ENCODE results near the gene ROR1. TPM values are rescaled to one million over a fixed set of nuclear protein-coding genes. Genes with fewer than 3 reads are reported as not detected.

The ROR1 gene
- total RNA-seq, 1 donor: 52.5 TPM

DNA sequence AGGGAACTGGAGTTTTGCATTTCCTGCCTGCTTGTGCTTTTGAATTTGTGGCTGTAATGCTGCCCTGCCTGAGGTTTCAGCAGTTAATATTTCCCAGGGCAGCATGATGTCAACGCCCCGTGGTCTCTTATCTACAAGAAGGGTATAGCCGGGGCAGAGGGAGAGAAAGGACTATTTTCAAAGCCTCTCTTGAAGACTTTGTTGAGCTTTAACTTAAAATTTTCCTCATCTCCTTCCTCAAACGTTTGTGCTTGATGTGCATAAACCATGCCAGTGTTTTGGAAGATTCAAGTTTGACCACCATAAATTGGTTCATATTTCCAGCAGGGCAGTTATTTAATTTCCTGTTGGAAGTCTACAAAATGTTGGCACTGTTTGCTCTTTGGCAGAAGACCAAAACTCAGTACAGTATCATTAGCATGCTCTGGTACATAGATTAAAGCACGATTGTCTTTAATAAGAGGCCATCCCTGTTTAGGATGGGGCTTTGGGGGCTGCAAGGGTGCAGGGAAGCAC lies 43.4 kb downstream of the ROR1 start:
- Histone ChIP-seq H3K9me3 (ENCODE audit: low read depth, low read length) (no peaks in the 10 kb centered on the region), H3K36me3 (ENCODE audit: insufficient read depth, low read length) (no peaks in the 10 kb centered on the region), H3K4me1 (ENCODE audit: insufficient read depth, low read length) (peaks cover 52% of the 10 kb centered on the region), H3K4me3 (ENCODE audit: insufficient read depth, low read length) (no peak overlapping the region), H3K4me2 (ENCODE audit: insufficient read depth, low read length) (peak overlapping the region; percentile 43), H2AFZ (ENCODE audit: low read length) (no peak overlapping the region), H3K27me3 (ENCODE audit: insufficient read depth, low read length) (no peaks in the 10 kb centered on the region), H3K27ac (ENCODE audit: low read depth, low read length) (peak overlapping the region; percentile 25), H4K20me1 (ENCODE audit: insufficient read depth, low read length) (peaks cover 59% of the 10 kb centered on the region), H3K79me2 (ENCODE audit: insufficient read depth, low read length) (peaks cover 86% of the 10 kb centered on the region)
- no peak for DNase-seq (ENCODE audit: insufficient read length, low spot score, missing footprints)
- TF ChIP-seq, protein P1, sequence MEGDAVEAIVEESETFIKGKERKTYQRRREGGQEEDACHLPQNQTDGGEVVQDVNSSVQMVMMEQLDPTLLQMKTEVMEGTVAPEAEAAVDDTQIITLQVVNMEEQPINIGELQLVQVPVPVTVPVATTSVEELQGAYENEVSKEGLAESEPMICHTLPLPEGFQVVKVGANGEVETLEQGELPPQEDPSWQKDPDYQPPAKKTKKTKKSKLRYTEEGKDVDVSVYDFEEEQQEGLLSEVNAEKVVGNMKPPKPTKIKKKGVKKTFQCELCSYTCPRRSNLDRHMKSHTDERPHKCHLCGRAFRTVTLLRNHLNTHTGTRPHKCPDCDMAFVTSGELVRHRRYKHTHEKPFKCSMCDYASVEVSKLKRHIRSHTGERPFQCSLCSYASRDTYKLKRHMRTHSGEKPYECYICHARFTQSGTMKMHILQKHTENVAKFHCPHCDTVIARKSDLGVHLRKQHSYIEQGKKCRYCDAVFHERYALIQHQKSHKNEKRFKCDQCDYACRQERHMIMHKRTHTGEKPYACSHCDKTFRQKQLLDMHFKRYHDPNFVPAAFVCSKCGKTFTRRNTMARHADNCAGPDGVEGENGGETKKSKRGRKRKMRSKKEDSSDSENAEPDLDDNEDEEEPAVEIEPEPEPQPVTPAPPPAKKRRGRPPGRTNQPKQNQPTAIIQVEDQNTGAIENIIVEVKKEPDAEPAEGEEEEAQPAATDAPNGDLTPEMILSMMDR (IDR thresholded peaks at IDR 0.05; ENCODE audit: extremely low read depth, low read depth, low read length): no peak

DNA sequence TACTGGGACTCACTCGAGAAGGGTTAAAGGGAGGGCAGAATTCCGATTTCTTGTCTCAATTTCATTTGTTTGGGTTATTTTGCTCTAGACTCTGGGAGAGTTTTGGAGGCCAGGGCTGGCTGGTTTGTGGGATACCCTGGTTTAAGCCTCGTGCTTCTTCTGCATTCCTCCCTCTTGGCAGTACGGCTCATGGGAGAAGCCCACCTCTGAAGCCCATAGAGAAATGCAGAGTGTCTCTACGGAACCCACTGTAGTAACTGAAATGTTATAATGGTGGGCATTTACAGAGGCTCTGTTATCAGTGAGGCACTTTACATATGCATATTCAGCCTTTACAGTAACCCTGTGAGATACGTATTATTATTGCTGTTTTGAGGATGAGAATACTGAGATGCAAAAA lies 43.9 kb downstream of the ROR1 start:
- Histone ChIP-seq H3K36me3 (ENCODE audit: insufficient read depth, low read length) (no peaks in the 10 kb centered on the region), H3K27ac (ENCODE audit: low read depth, low read length) (peak overlapping the region; percentile 25), H3K4me2 (ENCODE audit: insufficient read depth, low read length) (peak overlapping the region; percentile 43), H3K9me3 (ENCODE audit: low read depth, low read length) (no peaks in the 10 kb centered on the region), H3K4me1 (ENCODE audit: insufficient read depth, low read length) (peaks cover 52% of the 10 kb centered on the region), H2AFZ (ENCODE audit: low read length) (no peak overlapping the region), H3K27me3 (ENCODE audit: insufficient read depth, low read length) (no peaks in the 10 kb centered on the region), H4K20me1 (ENCODE audit: insufficient read depth, low read length) (peaks cover 55% of the 10 kb centered on the region), H3K4me3 (ENCODE audit: insufficient read depth, low read length) (no peak overlapping the region), H3K79me2 (ENCODE audit: insufficient read depth, low read length) (peaks cover 84% of the 10 kb centered on the region)
- no peak for DNase-seq (ENCODE audit: insufficient read length, low spot score, missing footprints)
- TF ChIP-seq, protein P1 (IDR thresholded peaks at IDR 0.05; ENCODE audit: extremely low read depth, low read depth, low read length): no peak

DNA sequence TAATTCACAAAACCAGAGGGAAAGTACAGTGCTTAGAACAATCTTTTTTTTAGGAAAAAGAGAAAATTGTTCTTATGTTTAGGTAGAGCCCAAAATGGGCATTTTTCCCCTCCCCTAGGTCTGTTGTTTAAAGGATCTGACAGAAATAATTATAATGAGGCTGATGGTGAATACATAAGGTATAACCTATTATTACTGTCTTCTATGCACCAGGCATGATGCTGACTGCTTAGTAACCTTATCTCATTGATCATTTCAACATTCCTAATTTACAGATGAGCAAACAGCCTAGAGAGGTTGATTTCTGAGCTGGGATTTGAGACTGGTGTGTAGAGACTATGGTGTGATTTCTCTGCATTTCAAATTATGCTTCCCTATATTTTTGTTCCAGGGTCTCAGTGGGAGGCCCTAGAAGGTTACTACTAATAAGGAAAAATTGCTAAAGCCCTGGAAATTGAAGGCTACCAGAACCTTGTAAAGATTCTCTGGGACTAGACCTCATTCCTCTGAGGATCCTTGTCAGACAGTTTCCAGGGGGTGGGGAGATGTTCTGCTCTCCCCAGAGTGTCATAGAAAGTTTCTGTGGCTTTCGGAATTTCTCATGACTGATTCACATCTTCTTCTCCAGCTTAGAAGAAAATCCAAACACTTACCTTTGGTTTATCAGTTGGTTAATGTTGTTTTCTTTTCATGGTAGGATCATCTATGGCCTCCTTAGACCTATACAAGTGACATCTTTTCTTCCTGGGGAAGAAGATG lies 44.9 kb downstream of the ROR1 start:
- H3K9me3 ChIP-seq (ENCODE audit: low read depth, low read length): no peaks in the 10 kb centered on the region
- H3K4me1 ChIP-seq (ENCODE audit: insufficient read depth, low read length): peaks cover 45% of the 10 kb centered on the region

DNA sequence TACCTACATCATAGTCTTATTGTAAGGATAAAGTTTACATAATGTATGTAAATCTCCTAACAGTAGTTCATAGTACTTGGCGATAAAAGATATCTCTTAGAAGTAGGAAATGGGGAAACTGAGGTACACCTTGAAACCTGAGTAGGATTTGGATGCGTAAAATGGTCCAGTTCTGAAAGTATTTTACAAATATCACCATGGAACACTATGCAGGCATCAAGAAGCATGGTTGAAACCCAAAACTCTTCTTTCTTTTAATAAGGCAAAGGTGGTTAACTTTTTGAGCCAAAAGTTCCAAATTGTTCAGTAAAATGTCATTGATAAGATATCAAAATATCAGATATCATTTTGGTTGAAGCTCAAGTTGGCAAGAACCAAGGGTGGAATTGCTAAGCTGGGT lies 46.0 kb downstream of the ROR1 start:
- no peak overlapping the region for H3K27ac ChIP-seq (ENCODE audit: low read depth, low read length)
- peaks cover 78% of the 10 kb centered on the region for H3K79me2 ChIP-seq (ENCODE audit: insufficient read depth, low read length)
- no peaks in the 10 kb centered on the region for H3K9me3 ChIP-seq (ENCODE audit: low read depth, low read length)
- H3K4me2 ChIP-seq (ENCODE audit: insufficient read depth, low read length): no peak overlapping the region
- no peaks in the 10 kb centered on the region for H3K27me3 ChIP-seq (ENCODE audit: insufficient read depth, low read length)
- TF ChIP-seq, protein P1 (IDR thresholded peaks at IDR 0.05; ENCODE audit: extremely low read depth, low read depth, low read length): no peak
- peaks cover 51% of the 10 kb centered on the region for H4K20me1 ChIP-seq (ENCODE audit: insufficient read depth, low read length)
- H3K4me3 ChIP-seq (ENCODE audit: insufficient read depth, low read length): no peak overlapping the region
- H3K4me1 ChIP-seq (ENCODE audit: insufficient read depth, low read length): peaks cover 43% of the 10 kb centered on the region
- no peaks in the 10 kb centered on the region for H3K36me3 ChIP-seq (ENCODE audit: insufficient read depth, low read length)
- no peak for DNase-seq (ENCODE audit: insufficient read length, low spot score, missing footprints)
- H2AFZ ChIP-seq (ENCODE audit: low read length): no peak overlapping the region

More for the DNA sequence above, 44.9 kb downstream of the ROR1 start:
- H2AFZ ChIP-seq (ENCODE audit: low read length): no peak overlapping the region
- H3K27me3 ChIP-seq (ENCODE audit: insufficient read depth, low read length): no peaks in the 10 kb centered on the region
- H3K36me3 ChIP-seq (ENCODE audit: insufficient read depth, low read length): no peaks in the 10 kb centered on the region
- TF ChIP-seq, protein P1 (IDR thresholded peaks at IDR 0.05; ENCODE audit: extremely low read depth, low read depth, low read length): no peak
- H4K20me1 ChIP-seq (ENCODE audit: insufficient read depth, low read length): peaks cover 54% of the 10 kb centered on the region
- peak overlapping the region; percentile 8 for H3K4me2 ChIP-seq (ENCODE audit: insufficient read depth, low read length)
- H3K4me3 ChIP-seq (ENCODE audit: insufficient read depth, low read length): no peak overlapping the region
- H3K79me2 ChIP-seq (ENCODE audit: insufficient read depth, low read length): peaks cover 81% of the 10 kb centered on the region
- DNase-seq (ENCODE audit: insufficient read length, low spot score, missing footprints): no peak
- H3K27ac ChIP-seq (ENCODE audit: low read depth, low read length): no peak overlapping the region

Data from osteoblast (primary cell).